Peyer's patch (tissue), 4 donors: Measurements from ENCODE around the gene TRIM10.

Experiments used
- CTCF ChIP-seq, 6 experiments: fragments of 450-650 bp in 4 of 6; fragments of 200-600 bp in 2 of 6; sonication (generic) in 1 of 6; IDR thresholded peaks; one replicate each; pipeline ENCODE4 v1.5.1; 2017 to 2019; ENCODE audit warnings: antibody characterized with exemption in 6 of 6, mild to moderate bottlenecking in 3 of 6, moderate library complexity in 1 of 6
- POLR2A ChIP-seq, 2 donors: fragments of 450-650 bp; IDR thresholded peaks; one replicate each; pipeline ENCODE4 v1.5.1; 2017; ENCODE audit warnings: antibody characterized with exemption in 2 of 2, mild to moderate bottlenecking in 2 of 2, moderate library complexity in 2 of 2

- TF ChIP-seq CTCF (IDR thresholded peaks at IDR 0.05) (peak in 3 of 6 experiments; percentile 15 to 20 (median 16)), POLR2A (IDR thresholded peaks at IDR 0.05) (peak; percentile 65 to 90)
Observed at GRCh38 chr6:30163090-30163917, 2.3 kb upstream of the TRIM10 start, which contains the start of gene TRIM15.
